Endothelial cell of umbilical vein (primary cell): Measurements from ENCODE around the gene TM2D1. TPM values are rescaled to one million over a fixed set of nuclear protein-coding genes. Genes with fewer than 3 reads are reported as not detected.

Experiments
- BruUV-seq: library from RNA; stranded (reverse); fragments of 400-500 nt; replicated peaks from 2 replicates; lab custom pipeline; 2021; lab: Mats Ljungman, UMichigan
- CTCF ChIA-PET: fragments of 300-600, 350-600 bp; sonication (Branson Sonifier 250); formaldehyde crosslinking; loops from one replicate; lab custom pipeline; 2021; ENCODE audit warnings: antibody characterized with exemption, inconsistent platforms; lab: Charles Lee
- POLR2A ChIA-PET: fragments of 300-600, 350-600 bp; sonication (Branson Sonifier 250); formaldehyde crosslinking; loops from one replicate; lab custom pipeline; 2021; ENCODE audit warnings: antibody characterized with exemption, inconsistent platforms; lab: Charles Lee
- DNase-seq: peaks from one replicate; pipeline ENCODE4 v3.0.0-alpha.2; 2011; ENCODE audit warnings: low read depth, low spot score
- FAIRE-seq: peaks from 2 replicates; lab custom pipeline; 2011; peaks lifted over from hg19 to GRCh38; lab: Jason Lieb, UNC
- H2AFZ ChIP-seq: 2 replicates; pipeline ENCODE4 v1.6.0; 2012; ENCODE audit warnings: low read depth, low read length, control low read depth, inconsistent platforms
- H3K27ac ChIP-seq: 2 replicates; pipeline ENCODE4 v1.5.1; 2011; ENCODE audit warnings: low read depth, mild to moderate bottlenecking, control low read depth, low read length, moderate library complexity; ENCODE audit not compliant: insufficient read depth
- H3K27me3 ChIP-seq, 2 experiments: 2 replicates each; pipeline versions ENCODE4 v1.6.0 to v1.6.1; 2011; ENCODE audit warnings: low read length in 2 of 2, mixed read lengths in 1 of 2; ENCODE audit not compliant: control insufficient read depth in 2 of 2, insufficient read depth in 2 of 2
- H3K36me3 ChIP-seq, 2 experiments: 2 replicates in 1 of 2; 3 replicates in 1 of 2; pipeline ENCODE4 v1.5.1; 2011; ENCODE audit warnings: low read length in 2 of 2, mild to moderate bottlenecking in 1 of 2, moderate library complexity in 1 of 2; ENCODE audit not compliant: control insufficient read depth in 2 of 2, insufficient read depth in 2 of 2; ENCODE audit errors: extremely low read depth in 1 of 2
- H3K4me1 ChIP-seq: 3 replicates; pipeline ENCODE4 v1.5.1; 2011; ENCODE audit warnings: mild to moderate bottlenecking, low read length; ENCODE audit not compliant: control insufficient read depth, insufficient read depth; ENCODE audit errors: extremely low read depth
- H3K4me2 ChIP-seq: 2 replicates; pipeline ENCODE4 v1.6.1; 2011; ENCODE audit warnings: low read length, control low read depth, mixed read lengths; ENCODE audit not compliant: insufficient read depth
- H3K4me3 ChIP-seq, 3 experiments: fragments of 200-600 bp in 1 of 3; sonication (generic), shearing (Covaris generic) in 1 of 3; replicated peaks in 1 of 3; 2 replicates each; pipeline ENCODE4 v1.5.1; 2011 to 2016; ENCODE audit warnings: control low read depth in 3 of 3, low read length in 3 of 3, mild to moderate bottlenecking in 2 of 3, inconsistent platforms in 1 of 3, low read depth in 1 of 3, moderate library complexity in 1 of 3; ENCODE audit not compliant: insufficient read depth in 1 of 3
- H3K79me2 ChIP-seq: 2 replicates; pipeline ENCODE4 v1.6.0; 2012; ENCODE audit warnings: low read length, inconsistent platforms; ENCODE audit not compliant: control insufficient read depth, insufficient read depth
- H3K9ac ChIP-seq: replicated peaks from 2 replicates; pipeline ENCODE3; 2011; ENCODE audit warnings: low read length, control low read depth; ENCODE audit not compliant: insufficient read depth; ENCODE audit errors: extremely low read depth
- H3K9me1 ChIP-seq: replicated peaks from 3 replicates; pipeline ENCODE4 v1.6.0; 2011; ENCODE audit warnings: mild to moderate bottlenecking, low read length; ENCODE audit not compliant: control insufficient read depth, insufficient read depth; ENCODE audit errors: extremely low read depth
- H3K9me3 ChIP-seq: replicated peaks from 2 replicates; pipeline ENCODE4 v1.5.1; 2012; ENCODE audit warnings: low read length, inconsistent platforms; ENCODE audit not compliant: control insufficient read depth, insufficient read depth
- H4K20me1 ChIP-seq: replicated peaks from 2 replicates; pipeline ENCODE3; 2011; ENCODE audit warnings: mild to moderate bottlenecking, low read length; ENCODE audit not compliant: control insufficient read depth, insufficient read depth; ENCODE audit errors: extremely low read depth
- EZH2 ChIP-seq: IDR thresholded peaks from 2 replicates; pipeline ENCODE4 v1.6.1; 2012; ENCODE audit warnings: borderline replicate concordance, low read depth, mild to moderate bottlenecking, moderate library complexity, low read length, inconsistent platforms; ENCODE audit not compliant: severe bottlenecking
- FOS ChIP-seq: IDR thresholded peaks from 2 replicates; pipeline ENCODE4 v1.6.1; 2011; ENCODE audit warnings: mild to moderate bottlenecking, low read length, moderate library complexity, borderline replicate concordance; ENCODE audit not compliant: insufficient read depth
- GATA2 ChIP-seq: IDR thresholded peaks from 2 replicates; pipeline ENCODE4 v1.7.0; 2011; ENCODE audit warnings: low read depth, mild to moderate bottlenecking, moderate library complexity, mixed read lengths, low read length; ENCODE audit not compliant: insufficient read length, insufficient read depth
- JUN ChIP-seq: IDR thresholded peaks from 2 replicates; pipeline ENCODE4 v1.6.1; 2011; ENCODE audit warnings: borderline replicate concordance, low read depth; ENCODE audit not compliant: insufficient read length, insufficient read depth
- MYC ChIP-seq: IDR thresholded peaks from one replicate; pipeline ENCODE4 v1.6.1; 2011; ENCODE audit warnings: mild to moderate bottlenecking, low read depth, low read length
- POLR2A ChIP-seq: IDR thresholded peaks from 2 replicates; pipeline ENCODE4 v1.6.1; 2012; ENCODE audit warnings: low read depth, mild to moderate bottlenecking, control low read depth, low read length
- POLR2AphosphoS5 ChIP-seq: IDR thresholded peaks from 2 replicates; pipeline ENCODE4 v1.6.1; 2012; ENCODE audit warnings: low read depth, mild to moderate bottlenecking, control low read depth, low read length, moderate library complexity; ENCODE audit not compliant: insufficient read depth
- dilution Hi-C: fragments of 300-500 bp; cut with MboI; formaldehyde crosslinking; loops from one replicate; pipeline ENCODE4 v1.15.0; 2019; ENCODE audit warnings: low sequenced_read_pairs; ENCODE audit not compliant: extremely low pct_ligation_motif_present
- intact Hi-C: fragments of 100-400 bp; cut with micrococcal nuclease; formaldehyde crosslinking; loops from one replicate; pipeline ENCODE4 v1.10.0; 2022
- polyA plus RNA-seq, 4 experiments: library from polyadenylated mRNA; depleted of rRNA in 3 of 4; stranded (reverse) in 3 of 4; unstranded in 1 of 4; fragments of >200 nt; gene quantifications; 2 replicates each; pipeline versions ENCODE4 v1.2.1 to v1.2.3, GENCODE V29; 2011 to 2012; ENCODE audit warnings: missing spikeins in 1 of 4
- total RNA-seq: library from RNA; stranded (reverse); gene quantifications from 2 replicates; pipeline ENCODE4 v1.2.3, GENCODE V29; 2021
- TF ChIP-seq, protein P1 (sequence below), 2 donors: IDR thresholded peaks; 1 replicate in 1 of 2; 2 replicates in 1 of 2; pipeline ENCODE4 v1.5.1; 2011; ENCODE audit warnings: low read length in 2 of 2, mild to moderate bottlenecking in 2 of 2, moderate library complexity in 2 of 2, control low read depth in 1 of 2, inconsistent platforms in 1 of 2, low read depth in 1 of 2; ENCODE audit not compliant: insufficient read depth in 1 of 2; ENCODE audit errors: extremely low read depth in 1 of 2
- TF ChIP-seq, protein P2 (sequence below): IDR thresholded peaks from 2 replicates; pipeline ENCODE4 v1.6.1; 2011; ENCODE audit not compliant: insufficient read depth, insufficient read length

The TM2D1 gene
- total and polyA plus RNA-seq, 2 donors (not counting 3 experiments of a cell fraction or from before 2014, with no cell fraction given), result 37.5 to 50.0 TPM

DNA sequence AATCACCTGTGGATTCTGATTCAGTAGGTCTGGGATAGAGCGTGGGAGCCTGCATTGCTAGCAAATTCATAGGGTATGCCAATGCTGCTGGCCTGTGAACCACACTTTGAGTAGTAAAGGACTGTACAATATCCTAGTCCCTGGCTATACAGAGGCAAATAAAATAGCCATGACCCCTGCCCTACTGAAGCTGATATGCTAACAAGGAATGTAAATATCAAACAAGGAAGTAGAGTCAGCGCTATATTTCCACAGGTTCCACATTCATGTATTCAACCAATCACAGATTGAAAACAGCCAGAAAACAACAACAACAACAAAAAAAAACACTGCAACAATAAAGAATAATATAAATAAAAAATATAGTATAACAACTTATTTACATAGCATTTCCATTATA, 77.8 kb downstream of the TM2D1 start:
- dilution Hi-C loops (no loop called here), intact Hi-C loops (no loop called here)
- BruUV-seq, result no TSS peak
- no peak for DNase-seq
- POLR2A ChIA-PET, result no interaction called here
- FAIRE-seq, result no peak
- H3K4me2 ChIP-seq, result no peak overlapping the region
- no peak overlapping the region for H3K27ac ChIP-seq
- H3K9me1 ChIP-seq, result no peaks in the 10 kb centered on the region
- H3K36me3 ChIP-seq, result no peaks in the 10 kb centered on the region
- H3K79me2 ChIP-seq, result no peaks in the 10 kb centered on the region
- no peak overlapping the region for H3K9ac ChIP-seq
- CTCF ChIA-PET, result interaction anchor here (0.9 kb wide), 1 partner anchor 8 kb away, joined by 4 read pairs; no protein-coding TSS in a partner anchor
- no peak overlapping the region for H3K4me3 ChIP-seq
- no peaks in the 10 kb centered on the region for H3K27me3 ChIP-seq
- no peaks in the 10 kb centered on the region for H3K4me1 ChIP-seq
- H4K20me1 ChIP-seq, result no peaks in the 10 kb centered on the region
- H2AFZ ChIP-seq, result no peak overlapping the region
- TF ChIP-seq POLR2A (no peak), FOS (no peak), EZH2 (no peak), MYC (no peak), GATA2 (no peak), JUN (no peak), POLR2AphosphoS5 (no peak)
- TF ChIP-seq, protein P1, sequence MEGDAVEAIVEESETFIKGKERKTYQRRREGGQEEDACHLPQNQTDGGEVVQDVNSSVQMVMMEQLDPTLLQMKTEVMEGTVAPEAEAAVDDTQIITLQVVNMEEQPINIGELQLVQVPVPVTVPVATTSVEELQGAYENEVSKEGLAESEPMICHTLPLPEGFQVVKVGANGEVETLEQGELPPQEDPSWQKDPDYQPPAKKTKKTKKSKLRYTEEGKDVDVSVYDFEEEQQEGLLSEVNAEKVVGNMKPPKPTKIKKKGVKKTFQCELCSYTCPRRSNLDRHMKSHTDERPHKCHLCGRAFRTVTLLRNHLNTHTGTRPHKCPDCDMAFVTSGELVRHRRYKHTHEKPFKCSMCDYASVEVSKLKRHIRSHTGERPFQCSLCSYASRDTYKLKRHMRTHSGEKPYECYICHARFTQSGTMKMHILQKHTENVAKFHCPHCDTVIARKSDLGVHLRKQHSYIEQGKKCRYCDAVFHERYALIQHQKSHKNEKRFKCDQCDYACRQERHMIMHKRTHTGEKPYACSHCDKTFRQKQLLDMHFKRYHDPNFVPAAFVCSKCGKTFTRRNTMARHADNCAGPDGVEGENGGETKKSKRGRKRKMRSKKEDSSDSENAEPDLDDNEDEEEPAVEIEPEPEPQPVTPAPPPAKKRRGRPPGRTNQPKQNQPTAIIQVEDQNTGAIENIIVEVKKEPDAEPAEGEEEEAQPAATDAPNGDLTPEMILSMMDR (IDR thresholded peaks at IDR 0.05; ENCODE audit: extremely low read depth in 1 of 2, insufficient read depth in 1 of 2, low read depth in 1 of 2, low read length in 2 of 2), result no peak
- TF ChIP-seq, protein P2, sequence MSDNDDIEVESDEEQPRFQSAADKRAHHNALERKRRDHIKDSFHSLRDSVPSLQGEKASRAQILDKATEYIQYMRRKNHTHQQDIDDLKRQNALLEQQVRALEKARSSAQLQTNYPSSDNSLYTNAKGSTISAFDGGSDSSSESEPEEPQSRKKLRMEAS, result no peak
- H3K9me3 ChIP-seq, result no peaks in the 10 kb centered on the region
